GM23338 (cell line): ENCODE data around the gene SUGCT. TPM values are rescaled to one million over a fixed set of nuclear protein-coding genes. Genes with fewer than 3 reads are reported as not detected.

Experiments
- ATAC-seq: fragments of 200-7000 bp; cut with Tn5 transposase; 3 replicates; pipeline ENCODE4 v1.9.1; 2020
- DNase-seq: peaks from one replicate; pipeline ENCODE4 v3.0.0-alpha.2; 2015; ENCODE audit warnings: low spot score
- H2AFZ ChIP-seq: fragments of 200-600 bp; sonication (generic); 2 replicates; pipeline ENCODE4 v1.8.0; 2016; ENCODE audit warnings: antibody characterized with exemption, mild to moderate bottlenecking, moderate library complexity
- H3F3A ChIP-seq: fragments of 200-600 bp; sonication (generic); replicated peaks from 2 replicates; pipeline ENCODE4 v1.8.0; 2017; ENCODE audit warnings: antibody characterized with exemption, mixed run types, low read depth
- H3K27ac ChIP-seq: fragments of 200-600 bp; sonication (generic); 2 replicates; pipeline ENCODE4 v1.6.1; 2016; ENCODE audit warnings: low read depth
- H3K27me3 ChIP-seq: fragments of 200-600 bp; sonication (generic); 2 replicates; pipeline ENCODE4 v1.8.0; 2016; ENCODE audit warnings: mild to moderate bottlenecking, mixed run types, moderate library complexity; ENCODE audit not compliant: insufficient read depth
- H3K36me3 ChIP-seq: fragments of 200-600 bp; sonication (generic); 2 replicates; pipeline ENCODE4 v1.8.0; 2016; ENCODE audit warnings: mild to moderate bottlenecking; ENCODE audit not compliant: insufficient read depth
- H3K4me1 ChIP-seq: fragments of 200-600 bp; sonication (generic); 2 replicates; pipeline ENCODE4 v1.8.0; 2016; ENCODE audit warnings: mild to moderate bottlenecking, moderate library complexity; ENCODE audit not compliant: insufficient read depth
- H3K4me2 ChIP-seq: fragments of 200-600 bp; sonication (generic); 2 replicates; pipeline ENCODE4 v1.7.1; 2017; ENCODE audit warnings: mixed run types
- H3K4me3 ChIP-seq: fragments of 200-600 bp; sonication (generic); 2 replicates; pipeline ENCODE4 v1.6.1; 2016; ENCODE audit warnings: mixed run types
- H3K79me2 ChIP-seq: fragments of 200-600 bp; sonication (generic); replicated peaks from 2 replicates; pipeline ENCODE4 v1.8.0; 2017; ENCODE audit warnings: mild to moderate bottlenecking; ENCODE audit not compliant: insufficient read depth
- H3K9me2 ChIP-seq: fragments of 200-600 bp; sonication (generic); 2 replicates; pipeline ENCODE4 v1.8.0; 2017; ENCODE audit not compliant: insufficient read depth
- H4K20me1 ChIP-seq: fragments of 200-600 bp; sonication (generic); replicated peaks from 2 replicates; pipeline ENCODE4 v1.8.0; 2017; ENCODE audit warnings: mild to moderate bottlenecking; ENCODE audit not compliant: insufficient read depth
- H3K27ac Mint-ChIP-seq: 2 replicates; pipeline ENCODE4 v1.8.0; 2020; ENCODE audit warnings: inconsistent platforms, mild to moderate bottlenecking, moderate library complexity, mixed read lengths
- H3K27me3 Mint-ChIP-seq: 3 replicates; pipeline ENCODE4 v1.8.0; 2022; ENCODE audit warnings: low read depth, mild to moderate bottlenecking, moderate library complexity, mixed read lengths, inconsistent platforms; ENCODE audit not compliant: insufficient read depth, poor library complexity
- H3K36me3 Mint-ChIP-seq: 3 replicates; pipeline ENCODE4 v1.8.0; 2021; ENCODE audit warnings: low read depth, mild to moderate bottlenecking, inconsistent platforms, moderate library complexity, mixed read lengths
- H3K4me1 Mint-ChIP-seq: 3 replicates; pipeline ENCODE4 v1.8.0; 2020; ENCODE audit warnings: mild to moderate bottlenecking, inconsistent platforms, mixed read lengths
- H3K4me3 Mint-ChIP-seq: 3 replicates; pipeline ENCODE4 v1.8.0; 2021; ENCODE audit warnings: moderate library complexity, mild to moderate bottlenecking, inconsistent platforms, mixed read lengths
- H3K9me3 Mint-ChIP-seq: 3 replicates; pipeline ENCODE4 v1.8.0; 2020; ENCODE audit warnings: moderate library complexity, mild to moderate bottlenecking, inconsistent platforms, mixed read lengths
- CREB1 ChIP-seq: fragments of 250-450 bp; sonication (Bioruptor Pico); IDR thresholded peaks from 2 replicates; pipeline ENCODE4 v1.5.0; 2020; ENCODE audit warnings: low read depth, mild to moderate bottlenecking, moderate library complexity
- CTCF ChIP-seq, 2 experiments: fragments of 200-600 bp in 1 of 2; sonication (generic) in 1 of 2; conservative IDR thresholded peaks; 2 replicates each; pipeline versions ENCODE4 v1.5.1 to v1.6.1; 2016 to 2017; ENCODE audit warnings: antibody characterized with exemption in 2 of 2, low read depth in 2 of 2, mild to moderate bottlenecking in 2 of 2, moderate library complexity in 1 of 2
- EZH2 ChIP-seq: fragments of 200-600 bp; sonication (generic); IDR thresholded peaks from one replicate; pipeline ENCODE4 v1.8.0; 2017; ENCODE audit warnings: antibody characterized with exemption, mild to moderate bottlenecking, low read depth; ENCODE audit not compliant: unreplicated experiment
- EZH2phosphoT487 ChIP-seq: fragments of 200-600 bp; sonication (generic); IDR thresholded peaks from one replicate; pipeline ENCODE4 v1.8.1; 2018; ENCODE audit warnings: antibody characterized with exemption; ENCODE audit not compliant: unreplicated experiment
- JUNB ChIP-seq: IDR thresholded peaks from one replicate; pipeline ENCODE4 v1.6.1; 2016; ENCODE audit warnings: antibody characterized with exemption; ENCODE audit not compliant: unreplicated experiment
- NANOG ChIP-seq: IDR thresholded peaks from 2 replicates; pipeline ENCODE4 v1.6.1; 2016; ENCODE audit warnings: antibody characterized with exemption, borderline replicate concordance
- POLR2AphosphoS5 ChIP-seq: IDR thresholded peaks from 2 replicates; pipeline ENCODE4 v1.6.1; 2016; ENCODE audit warnings: antibody characterized with exemption, low read depth
- REST ChIP-seq: IDR thresholded peaks from one replicate; pipeline ENCODE4 v1.6.1; 2018; ENCODE audit warnings: antibody characterized with exemption; ENCODE audit not compliant: unreplicated experiment
- STAT1 ChIP-seq: IDR thresholded peaks from one replicate; pipeline ENCODE4 v1.6.1; 2016; ENCODE audit warnings: antibody characterized with exemption; ENCODE audit not compliant: unreplicated experiment
- ZNF114 ChIP-seq: fragments of 250-450 bp; sonication (Bioruptor Pico); IDR thresholded peaks from 2 replicates; pipeline ENCODE4 v1.5.0; 2020; ENCODE audit warnings: mild to moderate bottlenecking, moderate library complexity
- ZNF331 ChIP-seq: fragments of 250-450 bp; sonication (Bioruptor Pico); IDR thresholded peaks from 2 replicates; pipeline ENCODE4 v1.5.0; 2020; ENCODE audit warnings: low read depth, mild to moderate bottlenecking, moderate library complexity
- polyA plus RNA-seq: library from polyadenylated mRNA; unstranded; fragments of >200 nt; fragmentation: Nextera tagmentation; extraction: Ambion mirVana; gene quantifications from 2 replicates; pipeline ENCODE4 v1.2.1, GENCODE V29; 2016
- total RNA-seq: library from RNA; depleted of rRNA; stranded (reverse); fragments of >200 nt; shearing (Covaris generic); gene quantifications from 2 replicates; pipeline ENCODE4 v1.2.3, GENCODE V29; 2014
- TF ChIP-seq, protein P1 (sequence below): IDR thresholded peaks from 2 replicates; pipeline ENCODE4 v1.6.1; 2016; ENCODE audit warnings: antibody characterized with exemption

The SUGCT gene
- total and polyA plus RNA-seq, 2 experiments from 2014 or later, result 4.2 to 5.6 TPM

GRCh38 chr7:40655426-40655825 lies 520.6 kb downstream of the SUGCT start:
- no peak overlapping the region for H3K4me3 ChIP-seq
- TF ChIP-seq CREB1 (CRISPR knock-in tag) (no peak), POLR2AphosphoS5 (no peak), EZH2phosphoT487 (no peak)
- TF ChIP-seq, protein P1, sequence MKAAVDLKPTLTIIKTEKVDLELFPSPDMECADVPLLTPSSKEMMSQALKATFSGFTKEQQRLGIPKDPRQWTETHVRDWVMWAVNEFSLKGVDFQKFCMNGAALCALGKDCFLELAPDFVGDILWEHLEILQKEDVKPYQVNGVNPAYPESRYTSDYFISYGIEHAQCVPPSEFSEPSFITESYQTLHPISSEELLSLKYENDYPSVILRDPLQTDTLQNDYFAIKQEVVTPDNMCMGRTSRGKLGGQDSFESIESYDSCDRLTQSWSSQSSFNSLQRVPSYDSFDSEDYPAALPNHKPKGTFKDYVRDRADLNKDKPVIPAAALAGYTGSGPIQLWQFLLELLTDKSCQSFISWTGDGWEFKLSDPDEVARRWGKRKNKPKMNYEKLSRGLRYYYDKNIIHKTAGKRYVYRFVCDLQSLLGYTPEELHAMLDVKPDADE, result no peak
- no peak overlapping the region for H3K27ac ChIP-seq
- no peak overlapping the region for H3K4me2 ChIP-seq
- H3K36me3 ChIP-seq, result no peaks in the 10 kb centered on the region
- H4K20me1 ChIP-seq, result no peaks in the 10 kb centered on the region
- Mint-ChIP-seq H3K27me3 (no peaks in the 10 kb centered on the region), H3K9me3 (no peaks in the 10 kb centered on the region), H3K27ac (no peak overlapping the region), H3K36me3 (0 out of 3 replicates have a peak, but pooled peaks cover 2% of the 10 kb centered on the region), H3K4me1 (no peaks in the 10 kb centered on the region), H3K4me3 (no peak overlapping the region)
- no peak overlapping the region for H2AFZ ChIP-seq
- no peak for ATAC-seq
- H3K27me3 ChIP-seq, result no peaks in the 10 kb centered on the region
- no peaks in the 10 kb centered on the region for H3F3A ChIP-seq
- no peaks in the 10 kb centered on the region for H3K4me1 ChIP-seq
- no peak for DNase-seq
- no peaks in the 10 kb centered on the region for H3K79me2 ChIP-seq
- H3K9me2 ChIP-seq, result no peaks in the 10 kb centered on the region

- no peaks in the 10 kb centered on the region for H3K36me3 Mint-ChIP-seq
- no peaks in the 10 kb centered on the region for H3K79me2 ChIP-seq
- no peak overlapping the region for H3K4me3 Mint-ChIP-seq
- no peak overlapping the region for H2AFZ ChIP-seq
- H3K4me1 Mint-ChIP-seq, result no peaks in the 10 kb centered on the region
- DNase-seq (no peak), ATAC-seq (no peak)
- no peaks in the 10 kb centered on the region for H3K27me3 Mint-ChIP-seq
- H3K4me1 ChIP-seq, result no peaks in the 10 kb centered on the region
- no peak overlapping the region for H3K27ac ChIP-seq
- H3K27ac Mint-ChIP-seq, result no peak overlapping the region
- H3F3A ChIP-seq, result no peaks in the 10 kb centered on the region
- H3K4me2 ChIP-seq, result no peak overlapping the region
- H3K4me3 ChIP-seq, result no peak overlapping the region
- H3K9me3 Mint-ChIP-seq, result no peaks in the 10 kb centered on the region
- no peaks in the 10 kb centered on the region for H4K20me1 ChIP-seq
- TF ChIP-seq STAT1, result no peak
- no peaks in the 10 kb centered on the region for H3K9me2 ChIP-seq
- no peaks in the 10 kb centered on the region for H3K36me3 ChIP-seq
- H3K27me3 ChIP-seq, result no peaks in the 10 kb centered on the region
These were observed 521.5 kb downstream of the SUGCT start for GRCh38 chr7:40656349-40656748.

DNA sequence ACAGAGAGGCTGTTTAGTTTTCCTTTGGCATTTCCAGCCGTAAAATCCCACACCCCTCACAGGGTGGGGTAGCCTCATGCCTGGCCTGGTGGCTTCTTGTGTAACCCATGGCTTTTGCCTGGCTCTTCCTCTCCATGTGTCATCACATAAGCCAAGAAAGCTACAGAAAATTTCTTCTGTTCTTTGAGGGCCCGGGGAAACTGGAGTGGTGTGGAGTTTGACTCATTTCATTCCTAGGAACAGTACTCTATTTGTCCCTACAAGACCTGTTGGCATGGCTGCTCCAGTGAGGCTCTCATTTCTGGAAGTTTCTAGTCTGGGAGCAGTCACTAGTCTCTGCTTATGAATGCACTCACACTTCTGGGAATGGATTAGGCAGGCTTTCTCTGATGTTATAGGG lies 523.9 kb downstream of the SUGCT start:
- H3K27me3 ChIP-seq, result no peaks in the 10 kb centered on the region
- H3K9me2 ChIP-seq, result no peaks in the 10 kb centered on the region
- H3K79me2 ChIP-seq, result no peaks in the 10 kb centered on the region
- Mint-ChIP-seq H3K27me3 (no peaks in the 10 kb centered on the region), H3K4me1 (no peaks in the 10 kb centered on the region), H3K9me3 (no peaks in the 10 kb centered on the region), H3K4me3 (no peak overlapping the region), H3K27ac (no peak overlapping the region), H3K36me3 (no peaks in the 10 kb centered on the region)
- no peak overlapping the region for H3K27ac ChIP-seq
- H3K4me2 ChIP-seq, result no peak overlapping the region
- H4K20me1 ChIP-seq, result no peaks in the 10 kb centered on the region
- no peak overlapping the region for H3K4me3 ChIP-seq
- H2AFZ ChIP-seq, result no peak overlapping the region
- H3K4me1 ChIP-seq, result no peaks in the 10 kb centered on the region
- H3K36me3 ChIP-seq, result no peaks in the 10 kb centered on the region
- DNase-seq (no peak), ATAC-seq (no peak)
- no peaks in the 10 kb centered on the region for H3F3A ChIP-seq
- TF ChIP-seq EZH2, result no peak
- TF ChIP-seq REST, result no peak
- TF ChIP-seq EZH2phosphoT487, result no peak
- TF ChIP-seq CREB1 (CRISPR knock-in tag), result no peak
- TF ChIP-seq NANOG, result no peak
- no peak for TF ChIP-seq JUNB
- TF ChIP-seq POLR2AphosphoS5, result no peak
- no peak for TF ChIP-seq ZNF331
- no peak for TF ChIP-seq CTCF (conservative IDR thresholded peaks at IDR 0.05; ENCODE audit: low read depth in 2 of 2)
- TF ChIP-seq ZNF114 (CRISPR knock-in tag), result no peak
- no peak for TF ChIP-seq STAT1
- TF ChIP-seq, protein P1, result no peak
